Fibroblast of the aortic adventitia (primary cell): ENCODE data around the gene KIF2A. TPM values are rescaled to one million over a fixed set of nuclear protein-coding genes. Genes with fewer than 3 reads are reported as not detected.

Experiments
- DNase-seq: peaks from one replicate; pipeline ENCODE4 v3.0.0-alpha.2; 2010; ENCODE audit warnings: low read depth
- H3K4me3 ChIP-seq: 2 replicates; pipeline ENCODE4 v1.5.1; 2011; ENCODE audit warnings: low read depth, mild to moderate bottlenecking, control low read depth, low read length, moderate library complexity
- CTCF ChIP-seq: IDR thresholded peaks from 2 replicates; pipeline ENCODE4 v1.5.1; 2011; ENCODE audit warnings: mild to moderate bottlenecking, low read length, control low read depth, inconsistent platforms; ENCODE audit not compliant: insufficient read depth
- total RNA-seq: library from RNA; depleted of rRNA; stranded (reverse); fragments of >200 nt; gene quantifications from 2 replicates; pipeline ENCODE4 v1.2.3, GENCODE V29; 2012; ENCODE audit warnings: low replicate concordance

KIF2A gene
- total RNA-seq, 1 donor = 72.4 TPM

- TF ChIP-seq CTCF = no peak
- H3K4me3 ChIP-seq = no peak overlapping the region
- DNase-seq = no peak
Measured at GRCh38 chr5:62340979-62341378, 35.0 kb downstream of the KIF2A start.

GRCh38 chr5:62341783-62342475 lies 35.9 kb downstream of the KIF2A start:
- DNase-seq = no peak
- TF ChIP-seq CTCF = no peak
- no peak overlapping the region for H3K4me3 ChIP-seq

GRCh38 chr5:62342476-62342837 lies 36.5 kb downstream of the KIF2A start:
- no peak overlapping the region for H3K4me3 ChIP-seq
- no peak for TF ChIP-seq CTCF
- no peak for DNase-seq

- no peak for TF ChIP-seq CTCF
Measured at GRCh38 chr5:62343428-62343827, 37.4 kb downstream of the KIF2A start.

GRCh38 chr5:62346748-62347147 lies 40.7 kb downstream of the KIF2A start:
- no peak for DNase-seq
- TF ChIP-seq CTCF = no peak
- H3K4me3 ChIP-seq = no peak overlapping the region

More at GRCh38 chr5:62343428-62343827, 37.4 kb downstream of the KIF2A start:
- H3K4me3 ChIP-seq = no peak overlapping the region
- DNase-seq = peak; percentile 32

GRCh38 chr5:62347928-62348327 lies 41.9 kb downstream of the KIF2A start:
- DNase-seq = no peak
- H3K4me3 ChIP-seq = no peak overlapping the region
- no peak for TF ChIP-seq CTCF
